GM19468 (cell line): ENCODE data around the gene PLK5.
"Not testable (repeated sequence)": the region's sequence is repeated elsewhere in the genome, so short reads cannot be mapped to it uniquely, and the experiment has no call there.

Experiments used
- ATAC-seq: cut with Tn5 transposase; IDR thresholded peaks from one replicate; pipeline ENCODE4 v1.9.1; 2021; ENCODE audit warnings: mild to moderate bottlenecking, moderate library complexity, moderate number of reproducible peaks; ENCODE audit not compliant: unreplicated experiment; ENCODE audit errors: extremely low read depth

The PLK5 gene

DNA sequence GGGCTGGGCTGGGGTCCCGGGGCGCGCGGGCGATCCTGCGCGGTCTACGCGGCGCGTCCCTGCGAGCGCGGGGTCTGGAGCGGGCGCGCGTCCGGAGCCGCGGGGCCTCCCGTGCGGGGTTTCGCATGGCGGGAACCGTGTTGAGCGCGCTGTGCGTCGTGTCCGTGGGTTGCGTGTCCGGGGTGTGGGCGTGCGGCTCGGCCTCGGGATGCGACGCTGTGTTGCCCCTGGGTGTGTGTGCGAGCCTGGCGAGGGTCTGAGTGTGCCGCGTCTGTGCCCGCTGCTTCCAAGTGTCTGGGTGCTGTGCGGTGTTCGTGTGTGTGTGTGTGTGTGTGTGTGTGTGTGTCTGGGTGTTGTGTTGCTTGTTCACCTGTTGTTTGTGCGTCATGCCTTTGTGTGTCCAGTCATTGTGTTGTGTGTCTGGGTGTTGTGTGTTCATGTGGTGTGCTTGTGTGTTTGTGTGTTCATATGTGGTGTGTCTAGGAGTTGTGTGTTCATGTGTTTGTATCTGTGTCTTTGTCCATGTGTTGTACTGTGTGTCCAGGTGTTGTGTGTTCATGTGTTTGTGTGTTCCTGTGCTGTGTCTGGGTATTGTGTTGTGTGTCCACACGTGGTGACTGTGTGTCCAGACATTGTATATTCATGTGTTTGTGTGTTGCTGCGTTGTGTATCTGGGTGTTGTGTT is 552 bp downstream of the PLK5 start:
- no peak for ATAC-seq

DNA sequence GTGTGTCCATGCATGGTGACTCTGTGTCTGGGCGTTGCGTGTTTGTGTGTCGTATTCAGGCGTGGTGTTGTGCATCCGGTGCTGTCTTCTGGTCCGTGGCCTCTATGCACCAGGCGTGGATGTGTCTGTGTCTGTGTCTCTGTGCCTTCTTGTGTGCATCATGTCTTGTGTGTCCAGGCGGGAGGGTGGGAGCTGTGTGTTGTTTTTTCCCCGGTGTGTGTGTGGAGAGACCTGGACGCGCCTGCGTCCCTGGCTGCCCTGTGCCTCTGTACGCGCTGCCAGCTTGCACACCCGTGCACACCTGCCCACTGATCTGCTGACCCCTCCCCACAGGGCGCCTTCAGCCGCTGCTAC is 1.1 kb downstream of the PLK5 start:
- no peak for ATAC-seq

DNA sequence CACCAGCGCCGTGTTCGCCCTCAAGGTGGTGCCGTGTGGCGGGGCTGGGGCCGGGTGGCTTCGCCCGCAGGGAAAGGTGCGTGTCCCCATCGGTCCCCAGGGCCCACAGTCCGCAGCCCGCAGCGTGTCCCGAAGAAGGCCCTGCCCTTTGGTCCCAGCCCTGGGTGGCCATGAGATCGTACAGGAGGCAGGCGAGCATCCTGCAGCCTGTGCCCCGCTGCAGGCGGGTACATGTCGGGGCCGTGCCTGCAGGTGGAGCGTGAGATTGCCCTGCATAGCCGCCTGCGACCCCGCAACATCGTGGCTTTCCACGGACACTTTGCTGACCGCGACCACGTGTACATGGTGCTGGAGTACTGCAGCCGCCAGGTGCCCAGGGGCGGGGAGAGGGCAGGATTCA is 1.5 kb downstream of the PLK5 start:
- ATAC-seq: no peak

DNA sequence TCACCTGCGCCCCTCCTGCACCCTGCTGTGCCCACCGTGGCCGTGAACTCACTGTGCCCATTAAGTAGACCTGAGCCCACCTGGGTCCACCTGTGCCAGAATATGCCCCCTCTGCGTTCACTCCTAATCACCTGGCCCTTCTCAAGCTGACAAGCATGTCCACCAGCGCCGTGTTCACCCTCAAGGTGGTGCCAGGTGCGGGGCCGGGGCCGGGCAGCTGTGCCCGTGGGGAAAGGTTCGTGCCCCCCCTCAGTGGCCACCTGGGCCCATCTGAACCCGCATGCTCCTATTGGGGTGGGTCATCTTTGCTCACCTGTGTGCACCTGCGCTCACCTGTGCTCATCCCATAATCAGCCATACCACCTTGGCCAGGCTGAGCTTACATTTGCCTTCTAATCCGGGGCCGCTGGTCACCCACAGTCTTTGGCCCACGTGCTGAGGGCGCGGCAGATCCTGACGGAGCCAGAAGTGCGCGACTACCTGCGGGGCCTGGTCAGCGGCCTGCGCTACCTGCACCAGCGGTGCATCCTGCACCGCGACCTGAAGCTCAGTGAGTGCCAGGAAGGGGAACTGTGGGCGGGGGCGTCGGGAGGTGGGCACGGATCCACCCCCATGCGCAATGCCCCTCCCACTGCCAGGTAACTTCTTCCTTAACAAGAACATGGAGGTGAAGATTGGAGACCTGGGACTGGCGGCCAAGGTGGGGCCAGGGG is 2.3 kb downstream of the PLK5 start:
- no peak for ATAC-seq

DNA sequence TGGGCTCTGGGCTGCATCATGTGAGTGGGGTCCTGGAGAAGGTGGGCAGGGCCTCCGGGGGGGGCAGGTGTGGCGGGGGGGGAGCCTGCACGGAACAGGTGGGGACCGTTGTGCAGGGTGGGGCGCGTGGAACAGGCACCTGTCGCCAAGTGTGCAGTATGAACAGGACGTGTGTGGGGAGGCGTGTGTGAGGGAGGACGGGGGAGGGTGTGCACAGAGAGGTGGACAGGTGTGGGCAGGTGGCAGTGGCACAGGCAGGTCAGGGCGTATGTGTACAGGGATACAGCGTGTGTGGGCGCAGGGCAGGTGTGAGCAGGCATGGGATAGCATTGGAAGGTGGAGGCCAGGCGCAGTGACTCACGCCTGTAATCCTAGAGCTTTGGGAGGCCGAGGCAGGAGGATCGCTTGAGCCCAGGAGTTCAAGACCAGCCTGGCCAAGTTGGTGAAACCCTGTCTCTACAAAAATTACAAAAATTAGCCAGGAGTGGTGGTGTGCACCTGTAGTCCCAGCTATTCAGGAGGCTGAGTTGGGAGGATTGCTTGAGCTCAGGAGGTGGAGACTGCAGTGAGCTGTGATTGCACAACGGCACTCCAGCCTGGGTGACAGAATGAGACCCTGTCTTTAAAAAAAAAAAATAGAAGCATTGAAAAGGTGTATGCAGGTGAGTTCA is 3.2 kb downstream of the PLK5 start:
- no peak for ATAC-seq

DNA sequence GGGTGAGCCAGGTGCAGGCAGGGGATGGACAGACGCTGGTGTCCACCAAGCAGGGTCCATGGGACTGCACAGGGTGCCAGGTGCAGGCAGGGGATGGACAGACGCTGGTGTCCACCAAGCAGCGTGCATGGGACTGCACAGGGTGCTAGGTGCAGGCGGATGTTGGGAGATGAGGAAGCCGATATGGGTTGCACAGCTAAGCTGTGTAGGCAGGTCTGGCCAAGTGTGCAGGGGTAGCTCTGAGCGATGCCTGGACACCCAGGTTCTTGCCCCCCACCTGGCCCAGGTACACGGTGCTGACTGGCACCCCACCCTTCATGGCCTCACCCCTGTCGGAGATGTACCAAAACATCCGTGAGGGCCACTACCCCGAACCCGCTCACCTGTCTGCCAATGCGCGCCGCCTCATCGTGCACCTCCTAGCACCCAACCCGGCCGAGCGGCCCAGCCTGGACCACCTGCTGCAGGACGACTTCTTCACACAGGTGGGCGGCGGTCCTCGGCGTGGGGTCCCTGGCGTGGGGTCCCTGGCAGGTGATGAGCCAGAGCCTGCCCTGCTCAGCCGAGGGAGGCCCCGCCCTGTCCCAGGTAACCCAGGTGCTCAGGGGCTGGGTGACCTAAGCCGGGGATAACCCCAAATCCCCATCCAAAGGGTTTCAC is 3.9 kb downstream of the PLK5 start:
- no peak for ATAC-seq

DNA sequence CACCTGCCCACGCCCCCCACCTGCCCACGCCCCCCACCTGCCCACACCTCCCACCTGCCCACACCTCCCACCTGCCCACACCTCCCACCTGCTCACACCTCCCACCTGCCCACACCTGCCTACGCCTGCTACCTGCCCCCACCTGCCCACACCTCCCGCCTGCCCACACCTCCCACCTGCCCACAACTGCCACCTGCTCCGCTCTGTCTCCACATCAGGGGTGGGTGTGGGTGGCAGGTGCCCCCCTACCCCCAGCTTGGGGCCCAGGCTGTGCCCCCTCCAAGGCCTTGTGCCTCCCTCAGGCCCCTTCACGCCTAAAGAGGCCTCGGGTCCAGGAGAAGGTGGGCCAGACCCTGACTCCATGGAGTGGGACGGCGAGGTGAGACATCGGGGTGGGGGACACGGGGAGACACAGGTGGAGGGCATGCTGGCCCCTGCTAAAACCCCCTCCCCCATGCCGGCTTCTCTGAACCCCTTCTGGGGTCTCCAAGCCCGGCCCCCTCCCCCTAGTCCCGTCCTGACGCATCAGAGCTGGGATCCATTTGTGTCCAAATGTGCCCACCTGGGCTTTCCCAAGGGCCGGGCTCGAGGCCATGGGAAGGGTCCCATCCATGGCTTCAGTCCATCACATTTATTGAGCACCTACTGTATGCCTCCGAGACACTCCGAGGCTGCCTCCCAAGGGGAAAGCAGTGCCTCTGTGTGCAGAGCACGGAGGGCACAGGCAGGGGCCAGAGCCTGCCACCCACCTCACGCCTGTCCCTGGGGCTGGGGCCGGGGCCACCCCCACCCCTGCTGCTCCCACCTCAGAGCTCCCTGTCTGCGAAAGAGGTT is 4.9 kb downstream of the PLK5 start:
- ATAC-seq: no peak

DNA sequence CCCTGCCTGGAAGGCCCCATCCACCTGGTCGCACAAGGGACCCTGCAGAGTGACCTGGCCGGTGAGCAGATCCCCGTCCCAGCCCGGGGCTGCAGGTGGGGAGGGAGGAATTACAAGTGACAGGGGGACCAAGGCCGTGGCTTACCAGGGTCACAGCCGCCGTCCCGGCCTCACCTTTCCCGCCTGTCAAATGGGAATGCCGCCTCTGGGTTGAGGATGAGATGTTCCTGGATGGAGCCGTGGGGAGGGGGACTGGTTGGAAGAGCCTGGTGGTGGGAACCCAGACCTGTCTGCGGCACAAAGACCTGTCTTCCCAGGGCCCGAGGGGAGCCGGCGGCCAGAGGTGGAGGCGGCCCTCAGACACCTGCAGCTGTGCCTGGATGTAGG is 5.5 kb downstream of the PLK5 start:
- ATAC-seq: no peak

DNA sequence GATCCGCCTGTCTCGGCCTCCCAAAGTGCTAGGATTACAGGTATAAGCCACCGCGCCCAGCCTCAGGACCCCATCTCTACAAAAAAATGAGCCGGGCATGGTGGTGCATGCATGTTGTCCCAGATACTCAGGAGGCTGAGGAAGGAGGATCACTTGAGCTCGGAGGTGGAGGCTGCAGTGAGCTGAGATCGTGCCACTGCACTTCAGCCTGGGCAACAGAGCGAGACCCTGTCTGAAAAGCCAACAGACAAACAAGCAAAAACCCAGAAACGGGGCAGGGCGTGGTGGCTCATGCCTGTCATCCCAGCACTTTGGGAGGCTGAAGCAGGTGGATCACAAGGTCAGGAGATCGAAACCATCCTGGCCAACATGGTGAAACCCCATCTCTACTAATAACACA is 7.0 kb downstream of the PLK5 start:
- ATAC-seq: not testable (repeated sequence)

DNA sequence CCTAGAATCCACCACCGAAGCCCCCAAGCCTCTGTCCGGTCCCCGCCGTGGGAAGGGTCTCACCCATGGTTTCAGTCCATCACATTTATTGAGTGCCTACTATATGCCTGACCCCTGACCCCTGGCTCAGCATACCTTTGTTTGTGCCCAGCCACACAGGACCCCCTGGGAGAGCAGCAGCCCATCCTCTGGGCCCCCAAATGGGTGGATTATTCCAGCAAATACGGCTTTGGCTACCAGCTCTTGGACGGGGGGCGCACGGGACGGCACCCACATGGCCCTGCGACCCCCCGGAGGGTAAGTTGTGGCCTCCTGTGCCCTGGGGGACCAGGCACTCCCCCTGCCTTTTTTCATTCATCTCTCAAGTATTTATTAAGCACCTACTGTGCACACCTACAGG is 7.7 kb downstream of the PLK5 start:
- ATAC-seq: no peak

DNA sequence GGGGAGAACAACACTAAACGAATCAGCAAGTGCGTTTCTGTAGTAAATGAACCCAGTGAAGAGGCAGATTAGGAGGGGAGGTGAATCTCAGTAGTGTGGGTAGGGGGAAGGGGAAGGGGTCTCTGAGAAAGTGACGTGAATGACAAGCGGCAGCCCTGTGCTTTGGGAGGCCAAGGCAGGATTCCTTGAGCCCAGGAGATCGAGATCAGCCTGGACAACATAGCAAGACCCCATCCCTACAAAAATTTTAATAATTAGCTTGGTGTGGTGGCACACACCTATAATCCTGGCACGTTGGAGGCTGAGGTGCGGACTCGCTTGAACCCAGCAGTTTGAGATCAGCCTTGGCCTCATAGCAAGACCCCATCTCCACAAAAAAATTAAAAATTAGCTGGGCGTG is 8.1 kb downstream of the PLK5 start:
- no peak for ATAC-seq

DNA sequence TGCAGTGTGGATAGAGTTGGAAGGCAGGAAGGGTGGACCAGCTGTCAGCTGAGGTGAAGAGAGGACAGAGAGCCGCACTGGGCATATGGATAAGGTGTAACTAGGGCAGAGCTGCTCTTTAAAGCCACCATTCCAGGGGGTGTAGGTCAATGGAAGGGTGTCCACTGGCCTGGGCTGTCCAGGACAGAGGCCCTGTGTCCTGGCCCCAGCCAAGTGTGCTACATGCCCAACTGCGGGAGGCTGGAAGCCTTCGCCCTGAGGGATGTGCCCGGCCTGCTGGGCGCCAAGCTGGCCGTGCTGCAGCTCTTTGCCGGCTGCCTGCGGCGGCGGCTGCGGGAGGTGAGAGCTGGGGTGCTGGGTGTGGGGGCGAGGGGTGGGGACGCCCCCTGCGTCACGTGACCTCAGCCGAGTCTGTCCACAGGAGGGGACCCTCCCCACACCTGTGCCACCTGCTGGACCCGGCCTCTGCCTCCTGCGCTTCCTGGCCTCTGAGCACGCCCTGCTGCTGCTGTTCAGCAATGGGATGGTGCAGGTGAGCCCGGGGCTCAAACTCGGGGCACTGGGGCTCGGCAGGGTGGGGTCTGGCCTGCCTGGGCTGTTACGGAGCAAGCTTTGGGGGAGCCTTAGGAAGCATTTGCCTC is 9.8 kb downstream of the PLK5 start:
- no peak for ATAC-seq

DNA sequence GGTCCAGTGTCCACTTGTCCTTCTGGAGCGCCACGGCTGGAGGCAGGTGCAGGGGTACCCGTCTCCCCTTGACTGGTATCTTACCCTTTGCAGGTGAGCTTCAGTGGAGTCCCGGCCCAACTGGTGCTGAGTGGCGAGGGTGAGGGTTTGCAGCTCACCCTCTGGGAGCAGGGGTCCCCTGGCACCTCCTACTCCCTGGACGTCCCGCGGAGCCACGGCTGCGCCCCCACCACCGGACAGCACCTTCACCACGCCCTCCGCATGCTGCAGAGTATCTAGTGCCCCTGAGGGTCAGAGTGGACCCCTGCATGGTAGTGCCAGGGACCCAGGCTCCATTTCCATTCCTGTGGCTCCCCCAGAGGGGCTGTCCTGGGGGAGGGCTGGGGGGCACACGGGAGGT is 11.1 kb downstream of the PLK5 start:
- ATAC-seq: no peak

DNA sequence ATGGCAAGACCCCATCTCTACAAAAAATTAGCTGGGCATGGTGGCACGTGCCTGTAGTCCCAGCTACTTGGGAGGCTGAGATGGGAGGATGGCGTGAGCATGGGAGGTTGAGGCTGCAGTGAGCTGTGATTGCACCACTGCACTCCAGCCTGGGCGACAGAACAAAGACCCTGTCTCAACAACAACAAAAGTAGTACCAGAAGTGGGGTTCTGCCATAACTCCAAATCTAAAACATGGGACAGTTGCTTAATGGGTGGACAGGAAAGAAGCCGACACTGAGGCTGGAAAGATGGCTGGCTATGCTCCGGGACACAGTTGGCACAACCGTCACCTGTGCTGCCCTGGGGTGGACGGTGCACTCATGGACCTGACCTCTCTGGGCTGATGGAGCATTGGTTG is 11.8 kb downstream of the PLK5 start:
- ATAC-seq: not testable (repeated sequence)

DNA sequence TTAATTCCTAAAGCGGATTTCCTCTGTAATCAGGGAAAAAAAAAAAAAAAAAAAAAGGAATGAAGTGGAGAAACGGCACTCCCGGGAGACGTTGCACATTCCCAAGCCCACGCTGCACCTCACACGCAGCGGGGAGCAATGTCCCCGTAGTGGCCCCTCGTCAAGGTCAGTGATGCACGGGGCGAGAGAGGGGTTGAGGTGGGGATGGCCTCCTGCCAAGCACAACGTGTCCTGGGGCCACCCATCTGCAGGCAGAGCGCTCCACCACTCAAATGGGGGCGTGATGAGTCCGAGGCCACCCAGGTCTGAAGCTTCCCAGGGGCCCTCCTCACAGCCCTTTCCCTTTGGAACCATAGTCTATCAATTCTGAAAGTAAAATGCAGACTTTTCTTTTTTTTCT is 15.1 kb downstream of the PLK5 start:
- no peak for ATAC-seq

DNA sequence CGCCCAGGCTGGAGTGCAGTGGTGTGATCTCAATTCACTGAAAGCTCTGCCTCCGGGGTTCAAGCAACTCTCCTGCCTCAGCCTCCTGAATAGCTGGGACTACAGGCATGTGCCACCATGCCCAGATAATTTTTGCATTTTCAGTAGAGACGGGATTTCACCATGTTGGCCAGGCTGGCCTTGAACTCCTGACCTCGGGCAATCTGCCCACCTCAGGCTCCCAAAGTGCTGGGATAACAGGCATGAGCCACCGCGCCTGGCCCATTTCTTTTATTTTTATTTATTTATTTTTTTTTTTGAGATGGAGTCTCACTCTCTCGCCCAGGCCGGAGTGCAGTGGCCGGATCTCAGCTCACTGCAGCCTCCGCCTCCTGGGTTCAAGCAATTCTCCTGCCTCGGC is 15.9 kb downstream of the PLK5 start:
- not testable (repeated sequence) for ATAC-seq

DNA sequence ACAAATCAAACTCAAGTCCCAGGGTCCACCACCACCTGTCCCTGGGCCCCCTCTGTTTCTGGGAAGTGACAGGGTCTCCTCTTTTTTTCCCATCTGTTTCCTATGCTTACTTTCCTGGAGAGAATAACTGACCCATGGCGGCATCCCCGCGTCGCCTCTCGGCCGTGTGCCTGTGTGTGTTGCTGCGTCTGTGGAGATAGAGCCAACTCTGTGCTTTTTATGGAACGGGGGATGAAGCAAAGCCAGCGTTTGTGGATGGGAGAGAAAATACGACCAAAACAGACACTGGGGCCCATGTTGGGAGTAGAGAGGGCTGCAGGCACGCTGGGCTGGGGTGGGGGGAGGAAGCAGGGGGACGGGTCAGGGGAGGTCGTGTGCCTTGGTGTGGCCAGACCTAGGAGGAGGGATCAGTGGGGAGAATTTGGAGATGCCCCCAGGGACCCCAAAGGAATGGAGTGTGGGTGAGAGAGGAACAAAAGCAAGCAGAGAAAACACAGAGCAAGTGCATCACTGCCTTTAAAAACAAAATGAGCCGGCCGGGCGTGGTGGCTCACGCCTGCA is 16.6 kb downstream of the PLK5 start:
- ATAC-seq: no peak

DNA sequence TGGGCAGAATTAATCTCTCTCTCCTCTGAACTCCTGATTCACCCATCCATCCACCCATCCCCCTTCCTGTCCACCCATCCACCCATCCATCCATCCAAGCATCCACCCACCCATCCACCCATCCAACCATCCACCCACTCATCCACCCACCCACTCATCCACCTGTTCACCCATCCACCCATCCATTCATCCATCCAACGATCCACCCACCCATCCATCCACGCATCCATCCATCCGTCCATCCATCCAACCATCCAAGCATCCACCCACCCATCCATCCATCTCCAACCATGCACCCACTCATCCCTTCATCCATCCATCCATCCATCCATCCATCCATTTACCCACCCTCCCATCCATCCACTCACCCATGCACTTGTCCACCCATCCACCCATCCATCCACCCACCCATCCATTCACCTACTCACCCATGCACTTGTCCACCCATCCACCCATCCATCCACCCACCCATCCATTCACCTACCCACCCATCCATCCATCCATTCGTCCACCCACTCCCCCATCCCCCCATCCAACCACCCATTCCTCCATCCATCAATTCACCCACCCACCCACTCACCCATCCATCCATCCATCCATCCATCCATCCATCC is 25.6 kb downstream of the PLK5 start:
- no peak for ATAC-seq
